HTR-8/SVneo (cell line): ENCODE results near the gene INSC.

Source experiments
- DNase-seq: peaks from one replicate; pipeline ENCODE4 v3.0.0; 2011; ENCODE audit warnings: low spot score, mixed read lengths; ENCODE audit not compliant: insufficient read length
- FAIRE-seq: peaks from 2 replicates; lab custom pipeline; 2011; peaks lifted over from hg19 to GRCh38; lab: Jason Lieb, UNC

Gene INSC

DNA sequence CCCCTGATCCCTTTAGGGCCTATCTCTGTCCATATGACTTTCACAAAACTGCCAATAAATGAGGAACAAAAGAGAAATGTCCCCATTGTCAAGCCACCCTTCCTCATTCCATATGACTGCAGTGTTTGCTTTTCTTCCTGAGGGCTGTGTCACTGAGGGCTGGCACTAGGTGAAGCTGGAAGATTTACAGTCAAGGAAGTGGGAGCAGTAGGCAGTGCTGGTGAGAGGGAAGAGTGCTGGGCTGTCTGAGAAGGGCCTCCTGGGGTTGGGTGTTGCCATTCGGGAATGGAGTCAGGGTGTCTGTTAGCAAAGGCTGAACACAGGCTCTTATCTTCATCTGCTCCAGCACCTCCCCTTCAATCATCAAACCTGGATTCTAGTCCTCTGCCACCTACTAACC is 30.9 kb downstream of the INSC start:
- DNase-seq (no peak), FAIRE-seq (no peak)

GRCh38 chr11:15146271-15147003 is 31.7 kb downstream of the INSC start:
- DNase-seq: no peak
- no peak for FAIRE-seq

- FAIRE-seq: no peak
These were observed 33.4 kb downstream of the INSC start for GRCh38 chr11:15148169-15148568.

GRCh38 chr11:15149050-15149449 is 34.3 kb downstream of the INSC start:
- no peak for FAIRE-seq
- DNase-seq: no peak

More at GRCh38 chr11:15148169-15148568, 33.4 kb downstream of the INSC start:
- no peak for DNase-seq

GRCh38 chr11:15150507-15150906 is 35.8 kb downstream of the INSC start:
- DNase-seq (no peak), FAIRE-seq (no peak)

DNA sequence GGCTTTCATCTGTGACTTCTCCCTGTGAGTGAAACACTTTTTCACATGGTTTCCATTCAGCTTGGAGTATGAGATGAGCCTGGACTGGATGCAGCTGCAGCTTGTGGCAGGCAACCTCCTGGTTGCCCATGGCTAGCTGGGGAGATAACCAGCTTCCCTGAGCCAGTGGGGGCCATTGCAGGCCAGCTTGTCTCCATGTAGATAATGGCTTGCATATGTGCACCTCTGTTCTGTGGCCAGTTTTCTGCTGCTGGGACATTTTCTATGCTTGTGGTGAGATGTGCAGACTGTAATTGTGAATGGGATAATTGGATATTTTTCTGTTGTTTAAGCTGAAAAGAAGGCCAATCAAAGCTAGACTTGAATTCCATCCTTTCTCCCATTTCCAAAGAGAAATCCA is 38.5 kb downstream of the INSC start:
- no peak for FAIRE-seq
- no peak for DNase-seq

GRCh38 chr11:15157181-15157580 is 42.5 kb downstream of the INSC start:
- no peak for DNase-seq
- FAIRE-seq: no peak

GRCh38 chr11:15157606-15158137 is 42.9 kb downstream of the INSC start:
- FAIRE-seq (no peak), DNase-seq (no peak)

GRCh38 chr11:15158351-15159015 is 43.8 kb downstream of the INSC start:
- DNase-seq (no peak), FAIRE-seq (no peak)

DNA sequence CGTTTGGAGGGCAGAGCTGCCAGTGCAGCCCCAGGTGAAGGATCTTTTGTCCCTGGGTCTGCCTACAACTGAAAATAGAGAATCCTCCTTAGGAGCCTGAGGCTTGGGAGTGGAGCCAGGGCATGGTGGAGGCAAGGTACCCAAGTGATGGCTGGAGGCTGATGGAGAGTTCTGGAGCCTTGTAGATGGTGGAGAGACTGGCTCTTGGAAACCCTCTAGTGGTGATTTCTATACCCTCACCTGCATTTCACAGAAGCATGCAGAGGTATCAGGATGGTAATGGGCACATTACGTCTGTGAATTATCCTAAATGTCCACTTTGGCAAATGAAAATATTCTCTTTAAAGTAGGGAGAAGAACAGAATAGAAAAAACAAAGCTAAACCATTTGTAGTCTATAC is 44.4 kb downstream of the INSC start:
- no peak for FAIRE-seq
- DNase-seq: no peak

- no peak for DNase-seq
- FAIRE-seq: no peak
These were observed 47.1 kb downstream of the INSC start for GRCh38 chr11:15161790-15162189.

- no peak for DNase-seq
- no peak for FAIRE-seq
These were observed 48.4 kb downstream of the INSC start for GRCh38 chr11:15163136-15163535.

- FAIRE-seq: no peak
- no peak for DNase-seq
These were observed 51.5 kb downstream of the INSC start for GRCh38 chr11:15166204-15166603.

DNA sequence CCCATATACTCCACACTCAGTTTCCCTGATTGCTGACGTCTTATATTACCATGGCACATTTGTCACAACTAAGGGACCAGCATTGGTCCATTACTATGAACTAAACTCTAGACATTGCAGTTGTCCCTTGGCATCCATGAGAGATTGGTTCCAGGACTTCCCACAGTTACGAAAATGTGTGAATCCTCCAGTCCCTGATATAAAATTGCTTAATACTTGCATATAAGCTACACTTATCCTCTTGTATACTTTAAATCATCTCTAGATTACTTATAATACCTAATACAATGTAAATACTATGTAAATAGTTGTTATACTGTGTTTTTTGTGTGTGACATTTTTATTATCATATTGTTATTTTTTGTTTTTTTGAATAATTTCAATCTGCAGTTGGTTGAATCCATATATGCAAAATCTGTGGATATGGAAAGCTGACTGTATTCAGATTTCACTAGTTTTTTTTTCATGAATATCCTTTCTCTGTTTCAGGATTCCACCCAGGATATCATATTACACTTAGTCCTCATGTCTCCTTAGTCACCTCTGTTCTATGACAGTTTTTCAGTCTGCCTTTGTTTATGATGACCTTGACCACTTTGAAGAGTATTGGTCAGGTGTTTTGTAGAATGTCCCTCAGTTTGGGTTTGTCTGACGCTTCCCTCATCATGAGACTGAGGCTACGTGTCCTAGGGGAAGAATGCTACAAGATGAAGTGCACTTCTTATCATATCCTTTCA is 55.3 kb downstream of the INSC start:
- DNase-seq: no peak
- no peak for FAIRE-seq

GRCh38 chr11:15170698-15171097 is 56.0 kb downstream of the INSC start:
- DNase-seq (no peak), FAIRE-seq (no peak)

DNA sequence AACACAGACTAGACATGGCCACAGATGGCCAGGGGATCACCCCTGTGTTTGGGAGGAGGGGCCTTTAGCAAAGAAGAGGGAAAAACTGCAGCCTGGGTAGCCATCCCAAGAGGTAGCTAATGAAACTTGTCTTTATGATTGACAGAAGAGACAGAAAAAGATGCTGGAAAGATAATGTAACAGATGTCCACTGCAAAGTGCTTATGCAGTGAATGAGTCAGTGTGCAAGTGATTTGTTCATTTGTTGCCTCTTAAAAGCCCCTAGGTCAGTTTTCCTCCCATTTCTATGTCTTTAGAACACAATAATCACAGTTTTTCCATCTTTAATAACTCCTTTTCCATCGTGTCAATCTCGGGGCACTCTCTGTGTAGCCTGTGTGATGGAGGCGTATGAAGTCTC is 57.2 kb downstream of the INSC start:
- FAIRE-seq: no peak

GRCh38 chr11:15175831-15176230 is 61.1 kb downstream of the INSC start:
- no peak for DNase-seq
- FAIRE-seq: no peak

More for the DNA sequence above, 57.2 kb downstream of the INSC start:
- no peak for DNase-seq

DNA sequence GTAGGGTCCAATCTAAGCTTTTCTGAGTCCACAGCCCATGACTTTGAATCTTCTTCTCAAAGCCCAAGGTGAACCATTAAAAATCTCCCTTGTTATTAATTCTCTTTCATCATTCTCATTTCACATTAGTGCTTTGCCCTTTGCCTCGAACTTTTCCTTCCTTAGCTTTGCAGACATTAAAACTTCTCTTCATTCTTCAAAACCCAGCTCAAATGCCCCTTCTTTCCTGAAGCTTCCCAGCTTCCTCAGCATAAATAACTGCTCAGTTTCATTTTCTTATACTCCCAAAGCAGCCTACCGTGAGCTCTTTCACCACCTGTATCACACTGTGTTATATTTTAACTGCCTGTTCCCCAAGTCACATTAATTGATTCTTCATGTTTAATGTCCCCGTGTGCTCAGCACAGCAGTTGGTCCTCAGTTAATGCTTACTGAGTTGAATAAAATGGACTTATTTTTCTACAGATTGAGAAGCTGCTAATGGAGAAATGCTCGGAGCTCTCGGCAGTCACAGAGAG is 62.0 kb downstream of the INSC start:
- no peak for FAIRE-seq

GRCh38 chr11:15177491-15177890 is 62.8 kb downstream of the INSC start:
- DNase-seq (no peak), FAIRE-seq (no peak)

More for the DNA sequence above, 62.0 kb downstream of the INSC start:
- DNase-seq: no peak

DNA sequence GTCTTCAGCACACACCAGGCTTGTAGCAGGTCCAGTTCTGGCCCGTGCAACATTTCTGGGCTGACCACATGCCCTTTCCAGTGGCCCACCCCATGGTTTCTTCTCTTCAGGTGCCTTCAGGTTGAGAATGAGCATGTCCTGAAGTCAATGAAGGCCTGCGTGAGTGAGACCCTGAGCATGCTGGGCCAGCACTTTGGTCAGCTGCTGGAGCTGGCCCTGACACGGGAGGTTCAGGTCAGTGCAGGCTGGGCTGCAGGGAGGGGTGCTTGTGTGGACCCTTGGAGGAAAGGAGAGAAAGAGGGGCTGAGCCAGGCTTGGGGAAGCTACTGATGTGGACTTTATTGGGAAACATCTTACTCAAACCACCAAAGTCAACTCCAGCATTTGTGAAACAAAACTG is 63.5 kb downstream of the INSC start:
- no peak for FAIRE-seq
- DNase-seq: no peak

GRCh38 chr11:15179167-15179566 is 64.4 kb downstream of the INSC start:
- no peak for DNase-seq
- FAIRE-seq: no peak
